NCI-H2029 treated with DMSO at 0.1 percent for 48 hours (cell line): ENCODE results near the gene CDC42BPB.

Source experiments
- DNase-seq: peaks from one replicate; lab custom pipeline; 2025; lab: John Stamatoyannopoulos, UW

The CDC42BPB gene, protein sequence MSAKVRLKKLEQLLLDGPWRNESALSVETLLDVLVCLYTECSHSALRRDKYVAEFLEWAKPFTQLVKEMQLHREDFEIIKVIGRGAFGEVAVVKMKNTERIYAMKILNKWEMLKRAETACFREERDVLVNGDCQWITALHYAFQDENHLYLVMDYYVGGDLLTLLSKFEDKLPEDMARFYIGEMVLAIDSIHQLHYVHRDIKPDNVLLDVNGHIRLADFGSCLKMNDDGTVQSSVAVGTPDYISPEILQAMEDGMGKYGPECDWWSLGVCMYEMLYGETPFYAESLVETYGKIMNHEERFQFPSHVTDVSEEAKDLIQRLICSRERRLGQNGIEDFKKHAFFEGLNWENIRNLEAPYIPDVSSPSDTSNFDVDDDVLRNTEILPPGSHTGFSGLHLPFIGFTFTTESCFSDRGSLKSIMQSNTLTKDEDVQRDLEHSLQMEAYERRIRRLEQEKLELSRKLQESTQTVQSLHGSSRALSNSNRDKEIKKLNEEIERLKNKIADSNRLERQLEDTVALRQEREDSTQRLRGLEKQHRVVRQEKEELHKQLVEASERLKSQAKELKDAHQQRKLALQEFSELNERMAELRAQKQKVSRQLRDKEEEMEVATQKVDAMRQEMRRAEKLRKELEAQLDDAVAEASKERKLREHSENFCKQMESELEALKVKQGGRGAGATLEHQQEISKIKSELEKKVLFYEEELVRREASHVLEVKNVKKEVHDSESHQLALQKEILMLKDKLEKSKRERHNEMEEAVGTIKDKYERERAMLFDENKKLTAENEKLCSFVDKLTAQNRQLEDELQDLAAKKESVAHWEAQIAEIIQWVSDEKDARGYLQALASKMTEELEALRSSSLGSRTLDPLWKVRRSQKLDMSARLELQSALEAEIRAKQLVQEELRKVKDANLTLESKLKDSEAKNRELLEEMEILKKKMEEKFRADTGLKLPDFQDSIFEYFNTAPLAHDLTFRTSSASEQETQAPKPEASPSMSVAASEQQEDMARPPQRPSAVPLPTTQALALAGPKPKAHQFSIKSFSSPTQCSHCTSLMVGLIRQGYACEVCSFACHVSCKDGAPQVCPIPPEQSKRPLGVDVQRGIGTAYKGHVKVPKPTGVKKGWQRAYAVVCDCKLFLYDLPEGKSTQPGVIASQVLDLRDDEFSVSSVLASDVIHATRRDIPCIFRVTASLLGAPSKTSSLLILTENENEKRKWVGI (N-terminal part only)

GRCh38 chr14:103057372-103058163 is at the start of gene CDC42BPB:
CDC42BPB (minus strand) TSS chr14:103057549; CDS start chr14:103057173, 376 bp downstream.
- DNase-seq, result peak; percentile 12

- no peak for DNase-seq
These were observed 48.3 kb upstream of the CDC42BPB start for GRCh38 chr14:103105580-103106150.

DNA sequence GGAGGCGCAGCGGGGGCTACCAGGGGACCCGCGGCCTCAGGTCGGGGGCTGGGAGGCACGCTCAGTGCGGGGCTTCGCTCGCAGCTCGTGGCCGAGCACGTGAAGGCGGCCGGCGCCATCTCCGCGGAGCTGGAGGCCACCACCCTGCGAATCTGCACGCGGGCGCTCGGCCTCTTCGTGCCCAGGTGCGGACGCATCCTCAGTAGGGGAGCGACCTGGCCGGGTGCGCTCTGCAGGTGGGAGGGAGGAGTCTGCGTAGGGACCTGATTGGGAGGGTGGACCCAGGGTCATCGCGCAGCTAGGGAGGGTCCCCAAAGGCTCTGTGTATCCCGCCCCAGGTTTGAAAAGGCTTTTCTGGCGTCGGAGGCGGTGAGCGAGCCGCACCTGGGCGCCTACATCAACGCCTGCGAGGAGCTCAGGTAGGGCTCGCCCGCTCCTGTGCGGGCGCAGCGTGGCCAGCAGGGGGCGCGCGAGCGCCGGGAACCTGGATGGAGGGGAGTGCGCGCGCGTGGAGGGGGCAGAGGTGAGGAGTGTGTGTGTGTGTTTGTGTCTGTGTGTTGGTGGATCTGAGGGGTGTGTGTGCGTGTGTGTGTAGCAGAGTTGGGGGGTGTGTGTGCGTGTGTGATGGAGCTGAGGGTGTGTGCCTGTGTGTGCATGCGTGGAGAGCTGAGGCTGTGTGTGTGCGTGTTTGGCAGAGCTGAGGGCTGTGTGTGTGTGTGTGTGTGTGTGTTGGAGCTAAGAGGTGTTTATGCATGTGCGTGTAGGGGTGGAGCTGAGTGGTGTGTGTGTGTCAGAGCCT is 47.5 kb upstream of the CDC42BPB start:
- no peak for DNase-seq

GRCh38 chr14:103104389-103104653 is 47.0 kb upstream of the CDC42BPB start:
- no peak for DNase-seq

DNA sequence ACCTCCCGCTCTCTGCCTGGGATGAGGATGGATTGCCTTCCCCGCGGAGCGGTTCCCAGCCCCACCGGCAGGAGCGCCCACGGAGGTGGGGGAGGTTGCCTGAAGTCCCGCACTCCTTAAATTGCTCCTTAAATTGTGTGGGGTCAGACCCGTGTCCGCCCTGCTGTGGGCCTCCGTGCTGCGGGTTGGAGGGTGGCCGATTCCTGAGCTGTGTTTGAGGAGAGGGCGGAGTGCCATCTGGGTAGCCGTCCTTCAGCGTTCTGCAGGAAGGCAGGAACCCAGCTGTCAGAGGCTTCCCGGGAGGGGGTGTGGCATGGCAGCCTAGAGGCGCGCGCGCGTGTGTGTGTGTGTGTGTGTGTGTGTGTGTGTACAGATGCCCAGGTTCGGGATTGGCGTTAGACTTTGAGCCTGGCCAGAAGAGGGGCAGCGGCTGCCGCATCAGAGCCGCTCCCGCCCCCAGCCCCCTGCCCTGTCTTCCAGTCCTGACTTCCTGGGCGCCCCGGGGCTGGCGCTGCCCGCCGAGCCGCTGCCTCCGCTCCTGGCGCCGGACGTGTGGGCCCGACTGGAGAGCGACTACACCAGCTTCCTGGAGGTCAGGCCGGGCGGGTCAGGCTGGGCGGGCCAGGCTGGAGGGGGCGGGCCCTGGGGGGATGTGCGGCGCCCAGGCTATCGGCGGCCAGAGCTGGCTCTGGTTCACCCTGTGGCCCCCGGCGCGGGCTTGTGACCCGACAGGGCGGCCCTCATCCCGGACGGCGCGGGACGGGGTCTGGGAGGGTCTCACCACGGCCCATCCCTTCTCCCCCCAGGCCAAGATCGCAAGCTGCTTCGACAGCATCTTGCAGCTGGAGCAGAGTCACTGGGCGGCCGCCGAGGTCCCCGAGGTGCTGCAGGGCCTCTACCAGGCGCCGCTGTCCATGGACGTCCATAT is 46.4 kb upstream of the CDC42BPB start:
- DNase-seq, result no peak

- DNase-seq, result no peak
These were observed 45.4 kb upstream of the CDC42BPB start for GRCh38 chr14:103102689-103103260.

- no peak for DNase-seq
These were observed 44.8 kb upstream of the CDC42BPB start for GRCh38 chr14:103101963-103102688.

- no peak for DNase-seq
These were observed 44.1 kb upstream of the CDC42BPB start for GRCh38 chr14:103101257-103101962.

- DNase-seq, result no peak
These were observed 43.2 kb upstream of the CDC42BPB start for GRCh38 chr14:103100281-103101121.

GRCh38 chr14:103099733-103100280 is 42.5 kb upstream of the CDC42BPB start:
- no peak for DNase-seq

GRCh38 chr14:103099081-103099732 is 41.9 kb upstream of the CDC42BPB start:
- no peak for DNase-seq

DNA sequence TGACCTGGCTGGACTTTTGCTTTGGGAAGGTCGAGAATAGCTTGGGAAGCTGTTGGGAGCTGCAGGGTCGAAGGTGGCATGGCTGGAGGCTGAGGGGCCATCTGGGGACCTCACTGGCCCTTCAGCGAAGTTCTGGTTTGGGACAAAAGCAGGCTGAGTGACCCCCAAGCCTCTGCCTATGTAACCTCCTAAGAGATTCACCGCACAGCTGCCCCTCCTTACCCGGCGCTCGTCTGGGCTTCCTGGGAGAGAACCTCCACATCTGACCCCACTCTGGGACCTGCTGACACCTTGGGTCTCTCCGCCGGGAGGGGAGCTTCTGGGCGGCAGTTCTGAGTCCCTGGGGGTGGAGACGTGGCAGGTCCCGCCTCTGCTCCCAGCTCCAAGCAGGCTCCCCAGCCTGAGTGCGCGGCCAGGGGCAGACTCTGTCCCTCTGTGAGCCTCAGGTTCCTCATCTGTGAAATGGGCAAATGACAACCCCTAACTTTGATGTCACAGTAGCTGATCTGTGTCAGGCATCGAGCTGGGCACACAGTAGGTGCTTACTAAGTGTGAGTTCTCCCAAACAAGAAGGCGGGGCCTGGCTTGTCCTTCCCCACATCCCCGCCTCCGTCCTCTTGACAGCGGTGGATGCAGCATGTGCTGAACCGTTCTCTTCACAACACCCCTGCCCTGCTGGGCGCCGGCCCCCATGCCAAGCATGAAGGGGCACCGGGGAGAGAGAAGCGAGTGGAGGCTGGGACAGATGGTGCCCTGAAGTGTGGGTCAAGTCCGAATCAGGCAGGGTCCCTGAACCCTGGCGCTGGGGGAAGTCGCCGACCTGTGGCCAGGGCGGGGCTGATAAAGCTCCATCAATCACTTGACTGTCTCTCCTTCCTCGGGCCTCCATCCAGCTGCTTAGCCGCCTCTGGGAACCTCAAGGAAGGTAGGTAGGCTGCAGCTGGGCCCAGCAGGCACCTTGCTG is 40.9 kb upstream of the CDC42BPB start:
- DNase-seq, result no peak

DNA sequence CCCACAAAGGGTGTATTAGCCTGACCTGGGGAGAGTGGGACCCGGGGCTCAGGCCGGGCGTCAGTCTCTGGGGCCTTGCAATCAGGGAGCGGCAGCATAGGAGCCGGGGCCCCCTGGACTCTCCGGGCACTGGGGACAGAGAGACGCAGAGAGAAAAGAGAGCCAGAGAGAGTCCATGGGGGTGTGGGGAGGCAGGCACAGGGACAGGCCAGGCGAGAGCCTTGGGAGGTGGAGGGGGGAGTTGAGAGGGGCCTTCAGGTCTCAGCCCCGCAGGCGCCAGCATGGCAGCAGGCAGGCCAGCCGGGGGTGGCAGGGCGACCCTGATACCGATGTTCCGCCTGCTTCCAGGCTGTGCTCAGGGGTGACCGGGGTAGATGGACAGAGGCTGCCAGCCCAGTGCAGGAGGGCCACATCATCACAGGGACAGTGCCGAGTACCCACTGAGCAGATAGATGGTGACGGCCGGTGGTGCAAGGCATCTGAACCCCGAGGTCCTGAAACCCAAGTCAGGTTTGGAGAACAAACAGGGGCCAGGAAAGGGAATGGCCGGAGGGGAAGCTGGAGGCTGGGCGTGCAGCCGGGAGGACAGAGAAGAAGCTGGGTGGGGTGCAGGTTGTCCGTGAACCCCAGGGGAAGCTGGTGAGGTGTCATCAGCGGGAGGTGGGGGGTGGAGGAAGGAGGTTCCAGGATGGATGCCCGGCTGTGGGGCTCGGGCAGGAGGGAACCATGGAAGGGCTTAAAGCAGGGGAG is 40.1 kb upstream of the CDC42BPB start:
- no peak for DNase-seq

DNA sequence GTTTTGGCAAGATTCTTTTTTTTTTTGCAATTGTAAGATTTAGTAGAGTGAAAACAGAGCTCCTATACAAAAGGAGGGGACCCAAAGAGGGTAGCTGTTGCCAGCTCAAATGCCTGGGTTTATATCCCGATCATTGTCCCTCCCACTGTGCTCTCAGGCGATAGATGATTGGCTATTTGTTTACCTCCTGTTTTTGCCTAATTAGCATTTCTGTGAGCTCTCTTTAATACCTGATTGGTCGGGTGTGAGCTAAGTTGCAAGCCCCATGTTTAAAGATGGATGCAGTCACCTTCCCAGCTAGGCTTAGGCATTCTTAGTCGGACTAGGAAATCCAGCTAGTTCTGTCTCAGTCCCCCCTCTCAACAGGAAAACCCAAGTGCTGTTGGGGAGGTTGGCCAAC is 39.0 kb upstream of the CDC42BPB start:
- no peak for DNase-seq
